Measurements from ENCODE around the gene PRKAR2A. TPM values are rescaled to one million over a fixed set of nuclear protein-coding genes. Genes with fewer than 3 reads are reported as not detected.

The PRKAR2A gene
- total and polyA plus RNA-seq, 4 donors = 12.1 to 28.5 (median 13.9) TPM

DNA sequence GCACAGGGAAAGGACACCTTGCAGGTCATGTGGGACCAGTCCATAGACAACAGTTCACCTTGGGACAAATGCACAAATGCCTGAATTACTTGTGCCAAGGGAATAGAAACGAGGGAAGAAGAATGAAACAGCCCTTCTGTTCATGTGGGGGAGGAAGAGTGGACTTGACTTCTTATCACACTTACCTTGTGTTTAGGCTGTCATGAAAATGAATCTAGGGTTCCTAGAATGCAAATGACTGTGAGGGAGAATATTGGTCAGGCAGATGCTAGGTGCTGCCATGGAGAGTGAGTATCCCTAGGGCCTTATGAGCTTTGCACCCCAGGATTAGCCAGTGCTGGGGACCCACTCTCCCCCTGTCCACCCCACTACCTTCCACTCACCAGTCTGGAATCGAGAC is 11.0 kb upstream of the PRKAR2A start:
- TF ChIP-seq, protein P1, sequence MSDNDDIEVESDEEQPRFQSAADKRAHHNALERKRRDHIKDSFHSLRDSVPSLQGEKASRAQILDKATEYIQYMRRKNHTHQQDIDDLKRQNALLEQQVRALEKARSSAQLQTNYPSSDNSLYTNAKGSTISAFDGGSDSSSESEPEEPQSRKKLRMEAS (IDR thresholded peaks at IDR 0.05) = no peak
- TF ChIP-seq, protein P2, sequence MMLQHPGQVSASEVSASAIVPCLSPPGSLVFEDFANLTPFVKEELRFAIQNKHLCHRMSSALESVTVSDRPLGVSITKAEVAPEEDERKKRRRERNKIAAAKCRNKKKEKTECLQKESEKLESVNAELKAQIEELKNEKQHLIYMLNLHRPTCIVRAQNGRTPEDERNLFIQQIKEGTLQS (IDR thresholded peaks at IDR 0.05) = no peak
- TF ChIP-seq FOXA2 (IDR thresholded peaks at IDR 0.05) = no peak
- TF ChIP-seq FOXA1 (IDR thresholded peaks at IDR 0.05) = no peak
- no peak for TF ChIP-seq NR2F2 (IDR thresholded peaks at IDR 0.05)
- no peak for TF ChIP-seq RXRA (IDR thresholded peaks at IDR 0.05)
- TF ChIP-seq SP1 (IDR thresholded peaks at IDR 0.05) = no peak
- no peak for TF ChIP-seq HNF4G (IDR thresholded peaks at IDR 0.05)
- TF ChIP-seq, protein P3, sequence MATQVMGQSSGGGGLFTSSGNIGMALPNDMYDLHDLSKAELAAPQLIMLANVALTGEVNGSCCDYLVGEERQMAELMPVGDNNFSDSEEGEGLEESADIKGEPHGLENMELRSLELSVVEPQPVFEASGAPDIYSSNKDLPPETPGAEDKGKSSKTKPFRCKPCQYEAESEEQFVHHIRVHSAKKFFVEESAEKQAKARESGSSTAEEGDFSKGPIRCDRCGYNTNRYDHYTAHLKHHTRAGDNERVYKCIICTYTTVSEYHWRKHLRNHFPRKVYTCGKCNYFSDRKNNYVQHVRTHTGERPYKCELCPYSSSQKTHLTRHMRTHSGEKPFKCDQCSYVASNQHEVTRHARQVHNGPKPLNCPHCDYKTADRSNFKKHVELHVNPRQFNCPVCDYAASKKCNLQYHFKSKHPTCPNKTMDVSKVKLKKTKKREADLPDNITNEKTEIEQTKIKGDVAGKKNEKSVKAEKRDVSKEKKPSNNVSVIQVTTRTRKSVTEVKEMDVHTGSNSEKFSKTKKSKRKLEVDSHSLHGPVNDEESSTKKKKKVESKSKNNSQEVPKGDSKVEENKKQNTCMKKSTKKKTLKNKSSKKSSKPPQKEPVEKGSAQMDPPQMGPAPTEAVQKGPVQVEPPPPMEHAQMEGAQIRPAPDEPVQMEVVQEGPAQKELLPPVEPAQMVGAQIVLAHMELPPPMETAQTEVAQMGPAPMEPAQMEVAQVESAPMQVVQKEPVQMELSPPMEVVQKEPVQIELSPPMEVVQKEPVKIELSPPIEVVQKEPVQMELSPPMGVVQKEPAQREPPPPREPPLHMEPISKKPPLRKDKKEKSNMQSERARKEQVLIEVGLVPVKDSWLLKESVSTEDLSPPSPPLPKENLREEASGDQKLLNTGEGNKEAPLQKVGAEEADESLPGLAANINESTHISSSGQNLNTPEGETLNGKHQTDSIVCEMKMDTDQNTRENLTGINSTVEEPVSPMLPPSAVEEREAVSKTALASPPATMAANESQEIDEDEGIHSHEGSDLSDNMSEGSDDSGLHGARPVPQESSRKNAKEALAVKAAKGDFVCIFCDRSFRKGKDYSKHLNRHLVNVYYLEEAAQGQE (IDR thresholded peaks at IDR 0.05) = no peak
- no peak for TF ChIP-seq HNF4A (conservative IDR thresholded peaks at IDR 0.05)
- TF ChIP-seq JUND (IDR thresholded peaks at IDR 0.05) = no peak
- no peak for TF ChIP-seq RAD21 (IDR thresholded peaks at IDR 0.05)
- TF ChIP-seq, protein P4, sequence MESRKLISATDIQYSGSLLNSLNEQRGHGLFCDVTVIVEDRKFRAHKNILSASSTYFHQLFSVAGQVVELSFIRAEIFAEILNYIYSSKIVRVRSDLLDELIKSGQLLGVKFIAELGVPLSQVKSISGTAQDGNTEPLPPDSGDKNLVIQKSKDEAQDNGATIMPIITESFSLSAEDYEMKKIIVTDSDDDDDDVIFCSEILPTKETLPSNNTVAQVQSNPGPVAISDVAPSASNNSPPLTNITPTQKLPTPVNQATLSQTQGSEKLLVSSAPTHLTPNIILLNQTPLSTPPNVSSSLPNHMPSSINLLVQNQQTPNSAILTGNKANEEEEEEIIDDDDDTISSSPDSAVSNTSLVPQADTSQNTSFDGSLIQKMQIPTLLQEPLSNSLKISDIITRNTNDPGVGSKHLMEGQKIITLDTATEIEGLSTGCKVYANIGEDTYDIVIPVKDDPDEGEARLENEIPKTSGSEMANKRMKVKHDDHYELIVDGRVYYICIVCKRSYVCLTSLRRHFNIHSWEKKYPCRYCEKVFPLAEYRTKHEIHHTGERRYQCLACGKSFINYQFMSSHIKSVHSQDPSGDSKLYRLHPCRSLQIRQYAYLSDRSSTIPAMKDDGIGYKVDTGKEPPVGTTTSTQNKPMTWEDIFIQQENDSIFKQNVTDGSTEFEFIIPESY (IDR thresholded peaks at IDR 0.05) = no peak
- TF ChIP-seq YY1 (IDR thresholded peaks at IDR 0.05) = no peak
- no peak for TF ChIP-seq TAF1 (conservative IDR thresholded peaks at IDR 0.05)
- TF ChIP-seq, protein P5, sequence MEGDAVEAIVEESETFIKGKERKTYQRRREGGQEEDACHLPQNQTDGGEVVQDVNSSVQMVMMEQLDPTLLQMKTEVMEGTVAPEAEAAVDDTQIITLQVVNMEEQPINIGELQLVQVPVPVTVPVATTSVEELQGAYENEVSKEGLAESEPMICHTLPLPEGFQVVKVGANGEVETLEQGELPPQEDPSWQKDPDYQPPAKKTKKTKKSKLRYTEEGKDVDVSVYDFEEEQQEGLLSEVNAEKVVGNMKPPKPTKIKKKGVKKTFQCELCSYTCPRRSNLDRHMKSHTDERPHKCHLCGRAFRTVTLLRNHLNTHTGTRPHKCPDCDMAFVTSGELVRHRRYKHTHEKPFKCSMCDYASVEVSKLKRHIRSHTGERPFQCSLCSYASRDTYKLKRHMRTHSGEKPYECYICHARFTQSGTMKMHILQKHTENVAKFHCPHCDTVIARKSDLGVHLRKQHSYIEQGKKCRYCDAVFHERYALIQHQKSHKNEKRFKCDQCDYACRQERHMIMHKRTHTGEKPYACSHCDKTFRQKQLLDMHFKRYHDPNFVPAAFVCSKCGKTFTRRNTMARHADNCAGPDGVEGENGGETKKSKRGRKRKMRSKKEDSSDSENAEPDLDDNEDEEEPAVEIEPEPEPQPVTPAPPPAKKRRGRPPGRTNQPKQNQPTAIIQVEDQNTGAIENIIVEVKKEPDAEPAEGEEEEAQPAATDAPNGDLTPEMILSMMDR (IDR thresholded peaks at IDR 0.05; ENCODE audit: low read depth, low read length, missing input control) = no peak
- no peak for TF ChIP-seq GABPA (IDR thresholded peaks at IDR 0.05 in 1 of 2, conservative IDR thresholded peaks at IDR 0.05 in 1 of 2)
- no peak for TF ChIP-seq EGR1 (IDR thresholded peaks at IDR 0.05; ENCODE audit: low read depth in 2 of 2)
- 97% methylated on average over 2 of the region's 2 CpGs for WGBS

More for the DNA sequence above, 11.0 kb upstream of the PRKAR2A start:
- no peak for DNase-seq (ENCODE audit: low spot score)
- Histone ChIP-seq H3K9me3 (ENCODE audit: control insufficient read depth in 4 of 4, low read length in 3 of 4) (no peaks in the 10 kb centered on the region), H3K9ac (ENCODE audit: low read depth in 1 of 2, low read length in 2 of 2) (no peak overlapping the region), H3K36me3 (ENCODE audit: control insufficient read depth in 4 of 4, insufficient read depth in 3 of 4, low read depth in 1 of 4, low read length in 3 of 4) (peaks cover 9 to 45% (median 41%) of the 10 kb centered on the region in 4 donors), H3K4me1 (ENCODE audit: control insufficient read depth in 4 of 4, insufficient read depth in 4 of 4, low read length in 3 of 4) (peaks cover 0 to 2% (median 0%) of the 10 kb centered on the region in 4 donors), H3K27ac (ENCODE audit: low read depth in 1 of 2, low read length in 2 of 2) (no peak overlapping the region), H3K4me3 (ENCODE audit: low read depth in 1 of 3, low read length in 3 of 3) (no peak overlapping the region), H3K27me3 (ENCODE audit: control insufficient read depth in 4 of 4, insufficient read depth in 4 of 4, low read length in 3 of 4) (no peaks in the 10 kb centered on the region)

All from liver (tissue), 9 donors.